Caki2 (cell line): ENCODE data around the gene NMUR2. TPM values are rescaled to one million over a fixed set of nuclear protein-coding genes. Genes with fewer than 3 reads are reported as not detected.
A peak's percentile ranks its signal among the peaks of the same experiment; 100 is the strongest.

Experiments
- DNase-seq: peaks from one replicate; pipeline ENCODE4 v3.0.0-alpha.2; 2015; ENCODE audit warnings: low read depth
- in situ Hi-C: cut with HindIII; loops from 2 replicates; pipeline ENCODE4 v1.10.0; 2016; ENCODE audit warnings: low sequenced_read_pairs, low pct_unique_long_range_greater_than_20kb, mixed read lengths
- total RNA-seq: library from RNA; depleted of rRNA; stranded (reverse); fragments of >200 nt; shearing (Covaris generic); gene quantifications from 2 replicates; pipeline ENCODE4 v1.2.3, GENCODE V29; 2014; ENCODE audit warnings: low replicate concordance; rRNA removed

The NMUR2 gene
- total RNA-seq, result 6.4 TPM in 1 of 2 replicates, not detected in the other

GRCh38 chr5:152405145-152405544 is at the start of gene NMUR2:
Gene NMUR2, minus strand, starts transcription at chr5:152405279. Its CDS starts 166 bp downstream, at chr5:152405113.
- in situ Hi-C loops, result no loop called here
- DNase-seq, result peak; percentile 82

GRCh38 chr5:152443935-152444334 is 38.9 kb upstream of the NMUR2 start:
- in situ Hi-C loops, result no loop called here
- no peak for DNase-seq

- DNase-seq, result no peak
- in situ Hi-C loops, result no loop called here
These were observed 34.7 kb upstream of the NMUR2 start for GRCh38 chr5:152439791-152440190.

- no peak for DNase-seq
These were observed 32.8 kb upstream of the NMUR2 start for GRCh38 chr5:152437866-152438265.

GRCh38 chr5:152427721-152428120 is 22.6 kb upstream of the NMUR2 start:
- no peak for DNase-seq
- in situ Hi-C loops, result no loop called here

More at GRCh38 chr5:152437866-152438265, 32.8 kb upstream of the NMUR2 start:
- in situ Hi-C loops, result no loop called here

- in situ Hi-C loops, result no loop called here
- no peak for DNase-seq
These were observed 20.0 kb upstream of the NMUR2 start for GRCh38 chr5:152425083-152425482.

GRCh38 chr5:152424501-152424900 is 19.4 kb upstream of the NMUR2 start:
- in situ Hi-C loops, result no loop called here
- no peak for DNase-seq

GRCh38 chr5:152422081-152422480 is 17.0 kb upstream of the NMUR2 start:
- DNase-seq, result no peak
- in situ Hi-C loops, result no loop called here

GRCh38 chr5:152412129-152412528 is 7.0 kb upstream of the NMUR2 start:
- DNase-seq, result no peak

GRCh38 chr5:152406082-152406481 is 1.0 kb upstream of the NMUR2 start:
- DNase-seq, result no peak
- in situ Hi-C loops, result no loop called here

More at GRCh38 chr5:152412129-152412528, 7.0 kb upstream of the NMUR2 start:
- in situ Hi-C loops, result no loop called here

- DNase-seq, result peak; percentile 7
- in situ Hi-C loops, result no loop called here
These were observed 585 bp downstream of the NMUR2 start for GRCh38 chr5:152404494-152404893.

- DNase-seq, result no peak
- in situ Hi-C loops, result no loop called here
These were observed 2.0 kb downstream of the NMUR2 start for GRCh38 chr5:152403046-152403445.

- in situ Hi-C loops, result no loop called here
- no peak for DNase-seq
These were observed 4.2 kb downstream of the NMUR2 start for GRCh38 chr5:152400846-152401245.

GRCh38 chr5:152397581-152397980 is 7.5 kb downstream of the NMUR2 start:
- no peak for DNase-seq
- in situ Hi-C loops, result no loop called here

- DNase-seq, result no peak
- in situ Hi-C loops, result no loop called here
These were observed 11.6 kb downstream of the NMUR2 start for GRCh38 chr5:152393441-152393840.

GRCh38 chr5:152389208-152389849 is 15.8 kb downstream of the NMUR2 start:
- in situ Hi-C loops, result no loop called here
- no peak for DNase-seq

- in situ Hi-C loops, result no loop called here
- no peak for DNase-seq
These were observed 16.5 kb downstream of the NMUR2 start for GRCh38 chr5:152388610-152389009.

GRCh38 chr5:152380415-152381123 is 24.5 kb downstream of the NMUR2 start:
- in situ Hi-C loops, result no loop called here
- no peak for DNase-seq

- no peak for DNase-seq
- in situ Hi-C loops, result no loop called here
These were observed 25.7 kb downstream of the NMUR2 start for GRCh38 chr5:152379331-152379730.

GRCh38 chr5:152378730-152379129 is 26.3 kb downstream of the NMUR2 start:
- no peak for DNase-seq
- in situ Hi-C loops, result no loop called here
